Measurements from ENCODE around the gene IL3RA. TPM values are rescaled to one million over a fixed set of nuclear protein-coding genes. Genes with fewer than 3 reads are reported as not detected.

IL3RA gene
- 1.6 TPM in 1 of 2 replicates, not detected in the other for total RNA-seq

DNA sequence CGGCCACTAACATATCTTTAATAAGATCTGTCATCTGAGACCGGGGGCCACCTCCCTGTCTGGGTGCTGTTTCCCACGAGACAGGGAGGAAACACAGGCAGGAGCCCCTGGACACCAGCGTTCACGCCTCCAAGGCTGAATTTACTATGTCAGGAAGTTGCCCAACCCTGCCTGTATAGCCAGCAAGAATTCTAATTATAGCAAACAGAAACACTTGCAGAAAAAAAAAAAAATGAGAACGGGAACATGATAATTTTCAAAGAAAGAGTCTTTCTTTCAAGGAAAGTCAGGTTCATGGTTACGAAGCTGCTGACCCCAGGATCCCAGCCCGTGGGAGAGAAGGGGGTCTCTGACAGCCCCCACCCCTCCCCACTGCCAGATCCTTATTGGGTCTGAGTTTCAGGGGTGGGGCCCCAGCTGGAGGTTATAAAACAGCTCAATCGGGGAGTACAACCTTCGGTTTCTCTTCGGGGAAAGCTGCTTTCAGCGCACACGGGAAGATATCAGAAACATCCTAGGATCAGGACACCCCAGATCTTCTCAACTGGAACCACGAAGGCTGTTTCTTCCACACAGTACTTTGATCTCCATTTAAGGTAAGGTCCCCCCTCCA lies at the start of gene IL3RA:
IL3RA (plus strand) TSS at position 455 of the 613 bp plus-strand sequence. CDS start 4,981 bp downstream, outside the sequence.

DNA sequence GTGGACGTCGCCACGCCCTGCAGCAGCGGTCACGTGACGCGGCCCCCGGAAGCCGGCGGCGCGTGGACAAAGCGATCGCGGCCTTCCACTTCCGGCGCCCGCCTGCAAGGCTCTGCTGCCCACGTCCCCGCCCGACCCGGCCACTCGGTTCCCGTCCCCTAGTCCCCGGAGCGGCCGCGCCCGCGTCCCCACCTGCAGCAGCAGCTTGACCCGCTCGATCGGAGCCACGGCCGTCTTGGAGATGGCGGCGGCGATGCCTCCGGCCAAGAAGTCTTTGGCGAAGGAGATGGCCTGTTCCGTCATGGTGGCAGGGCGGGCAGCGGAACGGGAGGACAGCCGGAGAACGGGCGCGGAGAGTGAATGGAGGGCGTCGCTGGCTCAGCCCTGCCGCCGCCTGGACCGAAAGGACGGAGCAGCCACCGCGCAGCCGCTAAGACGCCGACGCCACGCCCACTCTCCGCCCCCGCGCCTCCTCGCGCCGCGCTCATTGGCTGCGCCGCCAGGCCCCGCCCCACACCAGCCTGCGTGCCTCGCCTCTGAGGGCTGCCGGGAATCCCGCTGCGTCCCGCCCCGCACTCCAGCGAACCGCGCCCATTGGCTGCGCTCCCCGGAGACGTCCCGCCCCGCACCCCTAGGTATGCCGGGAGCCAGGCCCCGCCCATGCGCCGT lies 55.3 kb downstream of the IL3RA start, which contains the start of gene SLC25A6:
SLC25A6 (minus strand) TSS at position 407 of the 669 bp plus-strand sequence; CDS start at position 303, 104 bp downstream.

Other genes starting within 250 kb of the IL3RA start
- not detected in 2 replicates for gene CRLF2, start 124.1 kb upstream of the IL3RA start, total RNA-seq
- not detected in 2 replicates for gene CSF2RA, start 68.0 kb upstream of the IL3RA start, total RNA-seq
- gene SLC25A6, start 55.3 kb downstream of the IL3RA start, total RNA-seq, result 276 and 313 TPM in 2 replicates
- 50.7 and 57.5 TPM in 2 replicates for gene ASMTL, start 116.1 kb downstream of the IL3RA start, total RNA-seq
- gene P2RY8, start 200.4 kb downstream of the IL3RA start, total RNA-seq, result not detected in 2 replicates

All from cardiac atrium fibroblast (primary cell).